CD4-positive, alpha-beta memory T cell (primary cell): ENCODE results near the gene CMTM5. TPM values are rescaled to one million over a fixed set of nuclear protein-coding genes. Genes with fewer than 3 reads are reported as not detected.
A peak's percentile ranks its signal among the peaks of the same experiment; 100 is the strongest.

Experiments
- CTCF ChIA-PET: fragments of 350-600 bp; sonication (Branson Sonifier 250); formaldehyde crosslinking; loops from one replicate; lab custom pipeline; 2021; ENCODE audit warnings: inconsistent platforms; ENCODE audit not compliant: partially characterized antibody; lab: Charles Lee
- POLR2A ChIA-PET: fragments of 350-600 bp; sonication (Branson Sonifier 250); formaldehyde crosslinking; loops from one replicate; lab custom pipeline; 2021; ENCODE audit not compliant: partially characterized antibody; lab: Charles Lee
- DNase-seq, 5 donors: peaks; one replicate each; pipeline versions ENCODE4 v3.0.0 to v3.0.0-alpha.2; 2020 to 2022; ENCODE audit warnings: mixed read lengths in 1 of 5
- H3K27ac ChIP-seq: one replicate; pipeline ENCODE4 v1.7.0; 2013; ENCODE audit warnings: low read depth, low read length
- H3K27me3 ChIP-seq: 2 replicates; pipeline ENCODE4 v1.7.0; 2013; ENCODE audit warnings: mild to moderate bottlenecking, low read length, moderate library complexity; ENCODE audit not compliant: insufficient read depth
- H3K36me3 ChIP-seq: 2 replicates; pipeline ENCODE4 v1.7.0; 2013; ENCODE audit warnings: mild to moderate bottlenecking, low read length, moderate library complexity; ENCODE audit not compliant: insufficient read depth
- H3K4me1 ChIP-seq: 2 replicates; pipeline ENCODE4 v1.7.0; 2013; ENCODE audit warnings: mild to moderate bottlenecking, low read length, moderate library complexity; ENCODE audit not compliant: insufficient read depth
- H3K4me3 ChIP-seq, 2 donors: one replicate each; pipeline ENCODE4 v1.7.0; 2013; ENCODE audit warnings: low read length in 2 of 2, mild to moderate bottlenecking in 1 of 2
- H3K9me3 ChIP-seq, 2 donors: one replicate each; pipeline ENCODE4 v1.7.0; 2013; ENCODE audit warnings: low read length in 2 of 2, control low read depth in 1 of 2; ENCODE audit not compliant: control insufficient read depth in 1 of 2
- H3K27ac Mint-ChIP-seq, 7 donors: one replicate each; pipeline ENCODE4 v1.8.0; 2020 to 2021; ENCODE audit warnings: mixed read lengths in 7 of 7, mild to moderate bottlenecking in 6 of 7, inconsistent platforms in 3 of 7, moderate library complexity in 3 of 7
- H3K27me3 Mint-ChIP-seq, 2 donors: one replicate each; pipeline ENCODE4 v1.8.0; 2020 to 2021; ENCODE audit warnings: mixed read lengths in 2 of 2
- H3K36me3 Mint-ChIP-seq, 2 donors: one replicate each; pipeline ENCODE4 v1.8.0; 2020 to 2021; ENCODE audit warnings: mixed read lengths in 2 of 2, inconsistent platforms in 1 of 2, mild to moderate bottlenecking in 1 of 2
- H3K4me1 Mint-ChIP-seq, 4 donors: one replicate each; pipeline ENCODE4 v1.8.0; 2020 to 2021; ENCODE audit warnings: mixed read lengths in 4 of 4, mild to moderate bottlenecking in 1 of 4
- H3K4me3 Mint-ChIP-seq, 8 donors: one replicate each; pipeline ENCODE4 v1.8.0; 2020 to 2021; ENCODE audit warnings: mixed read lengths in 8 of 8, mild to moderate bottlenecking in 7 of 8, moderate library complexity in 6 of 8, inconsistent platforms in 3 of 8
- H3K9me3 Mint-ChIP-seq, 8 donors: one replicate each; pipeline ENCODE4 v1.8.0; 2020 to 2021; ENCODE audit warnings: mixed read lengths in 8 of 8, mild to moderate bottlenecking in 5 of 8, inconsistent platforms in 3 of 8, moderate library complexity in 1 of 8
- intact Hi-C: fragments of 100-400 bp; cut with micrococcal nuclease; formaldehyde crosslinking; loops from one replicate; pipeline ENCODE4 v1.15.1; 2023
- polyA plus RNA-seq, 2 donors: library from polyadenylated mRNA; unstranded; fragments of 300-500 nt; fragmentation: Illumina TruSeq; gene quantifications; one replicate each; pipeline ENCODE4 v1.2.3, GENCODE V29; 2021
- total RNA-seq, 2 experiments: library from RNA; stranded (reverse); gene quantifications; one replicate each; pipeline ENCODE4 v1.2.3, GENCODE V29; 2021

Gene CMTM5
- total RNA-seq (not detected), polyA plus RNA-seq (not detected)

GRCh38 chr14:23376482-23377197 is at the start of gene CMTM5:
Gene CMTM5 (plus strand): TSS chr14:23377046. CDS start chr14:23377252, 206 bp downstream.
- Histone ChIP-seq H3K27ac (no peak within 1 kb of the TSS), H3K4me3 (no peak within 1 kb of the TSS), H3K27me3 (no peaks in the 10 kb centered on the region), H3K9me3 (no peaks in the 10 kb centered on the region), H3K4me1 (no peaks in the 10 kb centered on the region), H3K36me3 (no peaks in the 10 kb centered on the region)
- POLR2A ChIA-PET = interaction anchor here (1.4 to 1.6 kb wide), 2 partner anchors 56 to 74 kb away, joined by 3 to 5 read pairs; partner anchors contain the start of genes PABPN1 and PPP1R3E
- no peaks in the 10 kb centered on the region for H3K36me3 Mint-ChIP-seq
- H3K4me1 Mint-ChIP-seq = no peaks in the 10 kb centered on the region
- H3K9me3 Mint-ChIP-seq = no peaks in the 10 kb centered on the region
- CTCF ChIA-PET = interaction anchor here (0.8 to 1.7 kb wide), 4 partner anchors 50 to 257 kb away, joined by 3 to 4 read pairs (median 4); no protein-coding TSS in a partner anchor
- no peak within 1 kb of the TSS for H3K4me3 Mint-ChIP-seq
- no peak for DNase-seq
- peak within 1 kb of the TSS in 1 of 7 donors; percentile 55 for H3K27ac Mint-ChIP-seq
- intact Hi-C loops = no loop called here
- H3K27me3 Mint-ChIP-seq = peaks cover 3 to 4% of the 10 kb centered on the region in 2 donors

GRCh38 chr14:23327947-23328744 is 48.7 kb upstream of the CMTM5 start:
- ChIA-PET POLR2A (interaction anchor here (0.8 to 1.5 kb wide), 2 partner anchors 26 to 42 kb away, joined by 3 read pairs; partner anchors contain the start of gene HOMEZ), CTCF (interaction anchor here (1.2 to 3.0 kb wide), 10 partner anchors 17 to 232 kb away, joined by 4 to 25 read pairs (median 6); no protein-coding TSS in a partner anchor)
- no peaks in the 10 kb centered on the region for H3K9me3 Mint-ChIP-seq
- no peak overlapping the region for H3K4me3 Mint-ChIP-seq
- Histone ChIP-seq H3K27ac (no peak overlapping the region), H3K36me3 (peaks cover 18% of the 10 kb centered on the region), H3K4me3 (no peak overlapping the region), H3K9me3 (no peaks in the 10 kb centered on the region), H3K4me1 (peaks cover 9% of the 10 kb centered on the region), H3K27me3 (no peaks in the 10 kb centered on the region)
- intact Hi-C loops = loop anchor here (1.0 to 10.0 kb wide), 5 partner anchors 52 to 733 kb away; partner anchors contain the start of gene ABHD4
- H3K4me1 Mint-ChIP-seq = peaks cover 3 to 8% (median 5%) of the 10 kb centered on the region in 4 donors
- peaks cover 16 to 27% of the 10 kb centered on the region in 2 donors for H3K36me3 Mint-ChIP-seq
- peaks cover 0 to 2% of the 10 kb centered on the region in 2 donors for H3K27me3 Mint-ChIP-seq
- DNase-seq = peak; percentile 48 to 64 (median 60)
- peak overlapping the region in 2 of 7 donors; percentile 28 to 60 for H3K27ac Mint-ChIP-seq

GRCh38 chr14:23335623-23336022 is 41.2 kb upstream of the CMTM5 start:
- DNase-seq = no peak
- Mint-ChIP-seq H3K9me3 (peaks cover 0 to 4% (median 0%) of the 10 kb centered on the region in 8 donors), H3K36me3 (no peaks in the 10 kb centered on the region), H3K4me3 (no peak overlapping the region), H3K27ac (no peak overlapping the region), H3K27me3 (peaks cover 12 to 18% of the 10 kb centered on the region in 2 donors), H3K4me1 (no peaks in the 10 kb centered on the region)
- Histone ChIP-seq H3K4me1 (no peaks in the 10 kb centered on the region), H3K27ac (no peak overlapping the region), H3K9me3 (no peaks in the 10 kb centered on the region), H3K27me3 (no peaks in the 10 kb centered on the region), H3K36me3 (no peaks in the 10 kb centered on the region), H3K4me3 (no peak overlapping the region)
- ChIA-PET POLR2A (interaction anchor here (1.0 kb wide), 1 partner anchor 14 kb away, joined by 3 read pairs; no protein-coding TSS in a partner anchor), CTCF (interaction anchor here (1.3 kb wide), 1 partner anchor 45 kb away, joined by 4 read pairs; no protein-coding TSS in a partner anchor)
- intact Hi-C loops = no loop called here

GRCh38 chr14:23339506-23340268 is 37.2 kb upstream of the CMTM5 start:
- H3K4me1 ChIP-seq = no peaks in the 10 kb centered on the region
- no peaks in the 10 kb centered on the region for H3K36me3 ChIP-seq
- no peak overlapping the region for H3K4me3 Mint-ChIP-seq
- H3K9me3 ChIP-seq = no peaks in the 10 kb centered on the region
- POLR2A ChIA-PET = no interaction called here
- intact Hi-C loops = no loop called here
- no peak overlapping the region for H3K27ac ChIP-seq
- peaks cover 15 to 17% of the 10 kb centered on the region in 2 donors for H3K27me3 Mint-ChIP-seq
- CTCF ChIA-PET = interaction anchor here (1.4 kb wide), 1 partner anchor 41 kb away, joined by 4 read pairs; no protein-coding TSS in a partner anchor
- H3K27ac Mint-ChIP-seq = no peak overlapping the region
- H3K27me3 ChIP-seq = no peaks in the 10 kb centered on the region
- no peak for DNase-seq
- no peak overlapping the region for H3K4me3 ChIP-seq
- peaks cover 0 to 2% (median 0%) of the 10 kb centered on the region in 8 donors for H3K9me3 Mint-ChIP-seq
- no peaks in the 10 kb centered on the region for H3K36me3 Mint-ChIP-seq
- no peaks in the 10 kb centered on the region for H3K4me1 Mint-ChIP-seq

- Histone ChIP-seq H3K4me1 (no peaks in the 10 kb centered on the region), H3K4me3 (no peak overlapping the region), H3K27ac (no peak overlapping the region), H3K9me3 (no peaks in the 10 kb centered on the region), H3K27me3 (no peaks in the 10 kb centered on the region), H3K36me3 (no peaks in the 10 kb centered on the region)
- DNase-seq = no peak
- Mint-ChIP-seq H3K27me3 (peaks cover 3 to 7% of the 10 kb centered on the region in 2 donors), H3K36me3 (no peaks in the 10 kb centered on the region), H3K27ac (no peak overlapping the region), H3K9me3 (peaks cover 0 to 2% (median 0%) of the 10 kb centered on the region in 8 donors), H3K4me1 (no peaks in the 10 kb centered on the region), H3K4me3 (no peak overlapping the region)
- POLR2A ChIA-PET = no interaction called here
- CTCF ChIA-PET = interaction anchor here (1.2 to 1.8 kb wide), 3 partner anchors 16 to 36 kb away, joined by 5 to 6 read pairs (median 5); no protein-coding TSS in a partner anchor
- intact Hi-C loops = no loop called here
These were observed 32.4 kb upstream of the CMTM5 start for GRCh38 chr14:23344481-23344880.

- no peaks in the 10 kb centered on the region for H3K36me3 Mint-ChIP-seq
- H3K4me3 ChIP-seq = no peak overlapping the region
- CTCF ChIA-PET = interaction anchor here (1.2 to 1.8 kb wide), 4 partner anchors 15 to 34 kb away, joined by 3 to 6 read pairs (median 5); no protein-coding TSS in a partner anchor
- DNase-seq = no peak
- H3K4me1 ChIP-seq = no peaks in the 10 kb centered on the region
- H3K27ac ChIP-seq = no peak overlapping the region
- no peaks in the 10 kb centered on the region for H3K36me3 ChIP-seq
- POLR2A ChIA-PET = no interaction called here
- intact Hi-C loops = no loop called here
- no peaks in the 10 kb centered on the region for H3K9me3 ChIP-seq
- H3K9me3 Mint-ChIP-seq = no peaks in the 10 kb centered on the region
- H3K27me3 ChIP-seq = no peaks in the 10 kb centered on the region
- H3K27me3 Mint-ChIP-seq = peaks cover 13 to 17% of the 10 kb centered on the region in 2 donors
- peaks cover 1 to 7% (median 4%) of the 10 kb centered on the region in 4 donors for H3K4me1 Mint-ChIP-seq
- H3K4me3 Mint-ChIP-seq = no peak overlapping the region
- H3K27ac Mint-ChIP-seq = peak overlapping the region in 1 of 7 donors; percentile 49
These were observed 30.7 kb upstream of the CMTM5 start for GRCh38 chr14:23345987-23346692.
